ENCODE results near the gene GOLGA6C.
"Not testable (repeated sequence)": the region's sequence is repeated elsewhere in the genome, so short reads cannot be mapped to it uniquely, and the experiment has no call there.

GOLGA6C gene

GRCh38 chr15:75258034-75258433 lies at the start of gene GOLGA6C:
Gene GOLGA6C (plus strand): TSS chr15:75258334. CDS start chr15:75258599, 265 bp downstream.
- DNase-seq (ENCODE audit: low read depth in 2 of 2, low spot score in 1 of 2), result not testable (repeated sequence)

GRCh38 chr15:75208501-75209288 lies 49.4 kb upstream of the GOLGA6C start:
- no peak for DNase-seq (ENCODE audit: low read depth in 2 of 2, low spot score in 1 of 2)

- DNase-seq (ENCODE audit: low read depth in 2 of 2, low spot score in 1 of 2), result no peak
Observed at GRCh38 chr15:75209289-75209676, 48.9 kb upstream of the GOLGA6C start.

GRCh38 chr15:75210811-75211230 lies 47.3 kb upstream of the GOLGA6C start:
- no peak for DNase-seq (ENCODE audit: low read depth in 2 of 2, low spot score in 1 of 2)

- DNase-seq (ENCODE audit: low read depth in 2 of 2, low spot score in 1 of 2), result no peak
Observed at GRCh38 chr15:75211436-75212199, 46.5 kb upstream of the GOLGA6C start.

- no peak for DNase-seq (ENCODE audit: low read depth in 2 of 2, low spot score in 1 of 2)
Observed at GRCh38 chr15:75212200-75212858, 45.8 kb upstream of the GOLGA6C start.

- DNase-seq (ENCODE audit: low read depth in 2 of 2, low spot score in 1 of 2), result no peak
Observed at GRCh38 chr15:75213212-75213767, 44.8 kb upstream of the GOLGA6C start.

- DNase-seq (ENCODE audit: low read depth in 2 of 2, low spot score in 1 of 2), result no peak
Observed at GRCh38 chr15:75213768-75214221, 44.3 kb upstream of the GOLGA6C start.

- DNase-seq (ENCODE audit: low read depth in 2 of 2, low spot score in 1 of 2), result no peak
Observed at GRCh38 chr15:75214293-75215096, 43.6 kb upstream of the GOLGA6C start.

- DNase-seq (ENCODE audit: low read depth in 2 of 2, low spot score in 1 of 2), result no peak
Observed at GRCh38 chr15:75215107-75216004, 42.8 kb upstream of the GOLGA6C start.

- no peak for DNase-seq (ENCODE audit: low read depth in 2 of 2, low spot score in 1 of 2)
Observed at GRCh38 chr15:75217012-75217411, 41.1 kb upstream of the GOLGA6C start.

GRCh38 chr15:75217574-75217973 lies 40.6 kb upstream of the GOLGA6C start:
- DNase-seq (ENCODE audit: low read depth in 2 of 2, low spot score in 1 of 2), result not testable (repeated sequence)

GRCh38 chr15:75219507-75219929 lies 38.6 kb upstream of the GOLGA6C start:
- not testable (repeated sequence) for DNase-seq (ENCODE audit: low read depth in 2 of 2, low spot score in 1 of 2)

- DNase-seq (ENCODE audit: low read depth in 2 of 2, low spot score in 1 of 2), result no peak
Observed at GRCh38 chr15:75223688-75224087, 34.4 kb upstream of the GOLGA6C start.

GRCh38 chr15:75224281-75224680 lies 33.9 kb upstream of the GOLGA6C start:
- DNase-seq (ENCODE audit: low read depth in 2 of 2, low spot score in 1 of 2), result no peak

GRCh38 chr15:75225102-75225836 lies 32.9 kb upstream of the GOLGA6C start:
- not testable (repeated sequence) for DNase-seq (ENCODE audit: low read depth in 2 of 2, low spot score in 1 of 2)

- DNase-seq (ENCODE audit: low read depth in 2 of 2, low spot score in 1 of 2), result no peak
Observed at GRCh38 chr15:75225951-75226732, 32.0 kb upstream of the GOLGA6C start.

GRCh38 chr15:75227112-75227511 lies 31.0 kb upstream of the GOLGA6C start:
- not testable (repeated sequence) for DNase-seq (ENCODE audit: low read depth in 2 of 2, low spot score in 1 of 2)

All from stimulated activated CD8-positive, alpha-beta memory T cell treated with anti-CD3 and anti-CD28 coated beads, Interleukin-4, amount 100 ng/mL, for 4 hours (primary cell).